Neural cell (in vitro differentiated cells): ENCODE results near the gene STATH.
"Not testable (repeated sequence)": the region's sequence is repeated elsewhere in the genome, so short reads cannot be mapped to it uniquely, and the experiment has no call there.

ENCODE experiments used
- POLR2AphosphoS5 ChIP-seq: IDR thresholded peaks from 2 replicates; pipeline ENCODE4 v1.6.1; 2012
- RAD21 ChIP-seq: fragments of 450-650 bp; conservative IDR thresholded peaks from 2 replicates; pipeline ENCODE4 v1.6.1; 2014; ENCODE audit warnings: antibody characterized with exemption, mild to moderate bottlenecking, moderate library complexity
- SMC3 ChIP-seq: fragments of 450-650 bp; conservative IDR thresholded peaks from 2 replicates; pipeline ENCODE4 v1.6.1; 2014; ENCODE audit warnings: antibody characterized with exemption, mild to moderate bottlenecking, moderate library complexity; ENCODE audit not compliant: poor library complexity
- TF ChIP-seq, protein P1 (sequence below): fragments of 450-650 bp; IDR thresholded peaks from 2 replicates; pipeline ENCODE4 v1.5.1; 2014; ENCODE audit warnings: antibody characterized with exemption, mild to moderate bottlenecking, moderate library complexity; ENCODE audit not compliant: poor library complexity, severe bottlenecking

DNA sequence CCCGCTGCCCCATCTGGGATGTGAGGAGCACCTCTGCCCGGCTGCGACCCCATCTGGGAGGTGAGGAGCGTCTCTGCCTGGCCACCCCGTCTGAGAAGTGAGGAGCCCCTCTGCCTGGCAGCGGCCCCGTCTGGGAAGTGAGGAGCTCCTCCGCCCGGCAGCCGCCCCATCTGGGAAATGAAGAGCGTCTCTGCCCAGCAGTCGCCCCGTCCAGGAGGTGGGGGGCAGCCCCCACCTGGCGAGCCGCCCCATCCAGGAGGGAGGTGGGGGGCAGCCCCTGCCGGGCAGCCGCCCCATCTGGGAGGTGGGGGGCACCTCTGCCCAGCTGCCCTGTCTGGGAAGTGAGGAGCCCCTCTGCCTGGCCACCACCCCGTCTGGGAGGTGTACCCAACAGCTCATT lies 41.8 kb downstream of the STATH start:
- TF ChIP-seq, protein P1, sequence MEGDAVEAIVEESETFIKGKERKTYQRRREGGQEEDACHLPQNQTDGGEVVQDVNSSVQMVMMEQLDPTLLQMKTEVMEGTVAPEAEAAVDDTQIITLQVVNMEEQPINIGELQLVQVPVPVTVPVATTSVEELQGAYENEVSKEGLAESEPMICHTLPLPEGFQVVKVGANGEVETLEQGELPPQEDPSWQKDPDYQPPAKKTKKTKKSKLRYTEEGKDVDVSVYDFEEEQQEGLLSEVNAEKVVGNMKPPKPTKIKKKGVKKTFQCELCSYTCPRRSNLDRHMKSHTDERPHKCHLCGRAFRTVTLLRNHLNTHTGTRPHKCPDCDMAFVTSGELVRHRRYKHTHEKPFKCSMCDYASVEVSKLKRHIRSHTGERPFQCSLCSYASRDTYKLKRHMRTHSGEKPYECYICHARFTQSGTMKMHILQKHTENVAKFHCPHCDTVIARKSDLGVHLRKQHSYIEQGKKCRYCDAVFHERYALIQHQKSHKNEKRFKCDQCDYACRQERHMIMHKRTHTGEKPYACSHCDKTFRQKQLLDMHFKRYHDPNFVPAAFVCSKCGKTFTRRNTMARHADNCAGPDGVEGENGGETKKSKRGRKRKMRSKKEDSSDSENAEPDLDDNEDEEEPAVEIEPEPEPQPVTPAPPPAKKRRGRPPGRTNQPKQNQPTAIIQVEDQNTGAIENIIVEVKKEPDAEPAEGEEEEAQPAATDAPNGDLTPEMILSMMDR: not testable (repeated sequence)
- TF ChIP-seq POLR2AphosphoS5, RAD21, SMC3: not testable (repeated sequence)
